WTC11 (cell line): Measurements from ENCODE around the gene PRSS33. TPM values are rescaled to one million over a fixed set of nuclear protein-coding genes. Genes with fewer than 3 reads are reported as not detected.

ENCODE experiments used
- ATAC-seq: fragments of 200-7000 bp; cut with Tn5 transposase; 2 replicates; pipeline ENCODE4 v1.10.0; 2021; ENCODE audit warnings: mild to moderate bottlenecking, moderate library complexity
- CTCF ChIA-PET: fragments of 300-600 bp; sonication (Branson Sonifier 250); formaldehyde crosslinking; loops from one replicate; lab custom pipeline; 2021; ENCODE audit warnings: antibody characterized with exemption; lab: Charles Lee
- POLR2A ChIA-PET: fragments of 350-600 bp; sonication (Branson Sonifier 250); formaldehyde crosslinking; loops from one replicate; lab custom pipeline; 2021; ENCODE audit warnings: antibody characterized with exemption; lab: Charles Lee
- DNase-seq: peaks from one replicate; pipeline ENCODE4 v3.0.0; 2021; ENCODE audit warnings: low spot score
- H3K27ac Mint-ChIP-seq: 2 replicates; pipeline ENCODE4 v1.8.0; 2021; ENCODE audit warnings: mixed read lengths
- H3K27me3 Mint-ChIP-seq: 2 replicates; pipeline ENCODE4 v1.8.0; 2021; ENCODE audit warnings: low read depth, mild to moderate bottlenecking, moderate library complexity, mixed read lengths
- H3K36me3 Mint-ChIP-seq: 2 replicates; pipeline ENCODE4 v1.8.0; 2021; ENCODE audit warnings: mixed read lengths
- H3K4me1 Mint-ChIP-seq: 2 replicates; pipeline ENCODE4 v1.8.0; 2022; ENCODE audit warnings: mixed read lengths
- H3K4me3 Mint-ChIP-seq: 2 replicates; pipeline ENCODE4 v1.8.0; 2021; ENCODE audit warnings: mild to moderate bottlenecking, moderate library complexity, mixed read lengths
- H3K9me3 Mint-ChIP-seq: 2 replicates; pipeline ENCODE4 v1.8.0; 2021; ENCODE audit warnings: mixed read lengths
- E2F1 ChIP-seq: sonication (generic); formaldehyde crosslinking; IDR thresholded peaks from 2 replicates; pipeline ENCODE4 v1.8.0; 2022; ENCODE audit warnings: mild to moderate bottlenecking, missing genetic modification reagents
- ESRRA ChIP-seq: sonication (generic); formaldehyde crosslinking; IDR thresholded peaks from 2 replicates; pipeline ENCODE4 v1.8.1; 2022; ENCODE audit warnings: mild to moderate bottlenecking, missing genetic modification reagents, borderline replicate concordance
- FOXP1 ChIP-seq: sonication (generic); formaldehyde crosslinking; IDR thresholded peaks from 2 replicates; pipeline ENCODE4 v1.8.0; 2022; ENCODE audit warnings: missing genetic modification reagents, mild to moderate bottlenecking, moderate library complexity, borderline replicate concordance
- HMGXB4 ChIP-seq: sonication (generic); formaldehyde crosslinking; IDR thresholded peaks from 2 replicates; pipeline ENCODE4 v1.8.1; 2023; ENCODE audit warnings: mild to moderate bottlenecking, moderate library complexity, missing genetic modification reagents
- IRF2 ChIP-seq: sonication (generic); formaldehyde crosslinking; IDR thresholded peaks from 2 replicates; pipeline ENCODE4 v1.8.0; 2022; ENCODE audit warnings: low read depth, missing genetic modification reagents, borderline replicate concordance
- JAZF1 ChIP-seq: fragments of 250-450 bp; sonication (Bioruptor Pico); IDR thresholded peaks from 2 replicates; pipeline ENCODE4 v1.9.0; 2021; ENCODE audit warnings: moderate library complexity, mild to moderate bottlenecking, inconsistent platforms
- MAX ChIP-seq: sonication (generic); formaldehyde crosslinking; IDR thresholded peaks from 2 replicates; pipeline ENCODE4 v1.8.0; 2022; ENCODE audit warnings: mild to moderate bottlenecking, missing genetic modification reagents
- RELA ChIP-seq: sonication (generic); formaldehyde crosslinking; IDR thresholded peaks from 2 replicates; pipeline ENCODE4 v1.8.1; 2022; ENCODE audit warnings: missing genetic modification reagents, mild to moderate bottlenecking, borderline replicate concordance
- STAT6 ChIP-seq: sonication (generic); formaldehyde crosslinking; conservative IDR thresholded peaks from 2 replicates; pipeline ENCODE4 v1.8.1; 2023; ENCODE audit warnings: mild to moderate bottlenecking, low read depth, missing genetic modification reagents, moderate library complexity
- USF2 ChIP-seq: sonication (generic); formaldehyde crosslinking; IDR thresholded peaks from 2 replicates; pipeline ENCODE4 v1.8.1; 2023; ENCODE audit warnings: mild to moderate bottlenecking, missing genetic modification reagents, moderate library complexity
- ZNF281 ChIP-seq: sonication (generic); formaldehyde crosslinking; IDR thresholded peaks from 2 replicates; pipeline ENCODE4 v1.8.0; 2023; ENCODE audit warnings: mild to moderate bottlenecking, missing genetic modification reagents
- ZNF425 ChIP-seq: fragments of 250-450 bp; sonication (Bioruptor Pico); conservative IDR thresholded peaks from 2 replicates; pipeline ENCODE4 v1.9.0; 2021; ENCODE audit warnings: mild to moderate bottlenecking
- total RNA-seq: library from RNA; stranded (reverse); gene quantifications from 3 replicates; pipeline ENCODE4 v1.2.3, GENCODE V29; 2021

The PRSS33 gene
- total RNA-seq, 1 experiment from 2014 or later = 0.24 TPM

- CTCF ChIA-PET = interaction anchor here (0.5 to 2.2 kb wide), 4 partner anchors 19 to 228 kb away, joined by 3 to 8 read pairs (median 4); partner anchors contain the start of gene PRSS41
- POLR2A ChIA-PET = interaction anchor here (0.6 kb wide), 1 partner anchor 138 kb away, joined by 5 read pairs; no protein-coding TSS in a partner anchor
- no peak for ATAC-seq
- Mint-ChIP-seq H3K9me3 (no peaks in the 10 kb centered on the region), H3K27ac (peak overlapping the region; percentile 45; the same call in 1 of the 2 replicates), H3K36me3 (peaks cover 6% of the 10 kb centered on the region; the same call in 1 of the 2 replicates)
- TF ChIP-seq RELA (CRISPR knock-in tag) (0 out of 2 replicates have a peak, but pooled peaks have one; percentile 29), ZNF425 (CRISPR knock-in tag) (no peak), USF2 (CRISPR knock-in tag) (0 out of 2 replicates have a peak, but pooled peaks have one; percentile 9)
- TF ChIP-seq, all 79 proteins: peak for 2
- Mint-ChIP-seq H3K4me3 (peak overlapping the region; percentile 93), H3K27me3 (peaks cover 10% of the 10 kb centered on the region), H3K4me1 (peaks cover 23% of the 10 kb centered on the region)
- no peak for DNase-seq
These were observed 8.0 kb downstream of the PRSS33 start for GRCh38 chr16:2779151-2779920.

- Mint-ChIP-seq H3K4me3 (peak overlapping the region; percentile 93), H3K27ac (peak overlapping the region; percentile 92), H3K36me3 (peaks cover 7% of the 10 kb centered on the region; the same call in 1 of the 2 replicates), H3K9me3 (no peaks in the 10 kb centered on the region), H3K4me1 (peaks cover 23% of the 10 kb centered on the region), H3K27me3 (peaks cover 3% of the 10 kb centered on the region; the same call in 1 of the 2 replicates)
- DNase-seq (no peak), ATAC-seq (no peak)
- CTCF ChIA-PET = interaction anchor here (0.5 to 2.2 kb wide), 4 partner anchors 20 to 149 kb away, joined by 3 to 8 read pairs (median 4); partner anchors contain the start of gene PRSS41
- no peak for TF ChIP-seq JAZF1 (CRISPR knock-in tag)
- POLR2A ChIA-PET = no interaction called here
These were observed 8.8 kb downstream of the PRSS33 start for GRCh38 chr16:2778630-2778958.

- Mint-ChIP-seq H3K36me3 (peaks cover 11% of the 10 kb centered on the region; the same call in 1 of the 2 replicates), H3K4me1 (peaks cover 23% of the 10 kb centered on the region), H3K9me3 (no peaks in the 10 kb centered on the region), H3K4me3 (peak overlapping the region; percentile 93), H3K27me3 (no peaks in the 10 kb centered on the region), H3K27ac (peak overlapping the region; percentile 92)
- DNase-seq (no peak), ATAC-seq (peak; percentile 3; the same call in 1 of the 2 replicates)
- ChIA-PET CTCF (interaction anchor here (1.6 to 2.2 kb wide), 3 partner anchors 20 to 149 kb away, joined by 4 to 8 read pairs (median 5); partner anchors contain the start of gene PRSS41), POLR2A (interaction anchor here (1.0 kb wide), 1 partner anchor 105 kb away, joined by 3 read pairs; no protein-coding TSS in a partner anchor)
- no peak for TF ChIP-seq USF2 (CRISPR knock-in tag)
- TF ChIP-seq STAT6 (CRISPR knock-in tag) = no peak
- TF ChIP-seq HMGXB4 (CRISPR knock-in tag) = no peak; the same call in 1 of the 2 replicates
- no peak for TF ChIP-seq MAX
- 0 out of 2 replicates have a peak, but pooled peaks have one; percentile 20 for TF ChIP-seq FOXP1
- no peak for TF ChIP-seq IRF2 (CRISPR knock-in tag)
- peak; percentile 71; the same call in 1 of the 2 replicates for TF ChIP-seq ZNF281 (CRISPR knock-in tag)
- TF ChIP-seq E2F1 (CRISPR knock-in tag) = no peak
- no peak for TF ChIP-seq ESRRA (CRISPR knock-in tag)
These were observed 9.3 kb downstream of the PRSS33 start for GRCh38 chr16:2777903-2778629.
